Right atrium auricular region (tissue), 2 donors: ENCODE data around the gene ANGPTL2. TPM values are rescaled to one million over a fixed set of nuclear protein-coding genes. Genes with fewer than 3 reads are reported as not detected.
A peak's percentile ranks its signal among the peaks of the same experiment; 100 is the strongest.

Experiments
- DNase-seq: peaks from one replicate; pipeline ENCODE4 v3.0.0-alpha.2; 2019; ENCODE audit warnings: low spot score
- H3K27ac ChIP-seq, 2 donors: fragments of 200-600 bp; sonication (generic); 1 replicate in 1 of 2; 2 replicates in 1 of 2; pipeline ENCODE4 v1.5.1; 2016 to 2019
- H3K27me3 ChIP-seq, 2 donors: fragments of 200-600 bp; sonication (generic); one replicate each; pipeline versions ENCODE4 v1.5.1 to v1.6.0; 2017 to 2019
- H3K36me3 ChIP-seq: fragments of 200-600 bp; sonication (generic); one replicate; pipeline ENCODE4 v1.5.1; 2016
- H3K4me1 ChIP-seq, 2 donors: fragments of 200-600 bp; sonication (generic); one replicate each; pipeline versions ENCODE4 v1.5.1 to v1.6.0; 2017 to 2019
- H3K4me3 ChIP-seq, 2 donors: fragments of 200-600 bp; sonication (generic); 1 replicate in 1 of 2; 2 replicates in 1 of 2; pipeline ENCODE4 v1.5.1; 2017 to 2019; ENCODE audit warnings: mild to moderate bottlenecking in 1 of 2, moderate library complexity in 1 of 2
- H3K9me3 ChIP-seq, 2 donors: fragments of 200-600 bp; sonication (generic); one replicate each; pipeline ENCODE4 v1.5.1; 2019
- CTCF ChIP-seq, 2 donors: fragments of 200-600 bp; sonication (generic); IDR thresholded peaks; one replicate each; pipeline ENCODE4 v1.5.1; 2019; ENCODE audit warnings: antibody characterized with exemption in 2 of 2
- total RNA-seq, 2 donors: library from RNA; depleted of rRNA; stranded (reverse); fragments of >200 nt; gene quantifications; one replicate each; pipeline ENCODE4 v1.1.0, GENCODE V29; 2016

Gene ANGPTL2
- total RNA-seq, 2 donors from 2014 or later: 42.8 to 55.8 TPM

- no peak overlapping the region for H3K27ac ChIP-seq
- H3K4me1 ChIP-seq: no peaks in the 10 kb centered on the region
- DNase-seq: no peak
These were observed 56.2 kb downstream of the ANGPTL2 start for GRCh38 chr9:127066060-127066850.

GRCh38 chr9:127065592-127065991 is 56.8 kb downstream of the ANGPTL2 start:
- no peak for DNase-seq
- Histone ChIP-seq H3K9me3 (no peaks in the 10 kb centered on the region), H3K4me3 (no peak overlapping the region), H3K4me1 (no peaks in the 10 kb centered on the region), H3K27ac (no peak overlapping the region), H3K27me3 (no peaks in the 10 kb centered on the region), H3K36me3 (no peaks in the 10 kb centered on the region)
- TF ChIP-seq CTCF (IDR thresholded peaks at IDR 0.05): no peak

More at GRCh38 chr9:127066060-127066850, 56.2 kb downstream of the ANGPTL2 start:
- no peaks in the 10 kb centered on the region for H3K27me3 ChIP-seq
- H3K9me3 ChIP-seq: no peaks in the 10 kb centered on the region
- TF ChIP-seq CTCF (IDR thresholded peaks at IDR 0.05): no peak
- no peaks in the 10 kb centered on the region for H3K36me3 ChIP-seq
- no peak overlapping the region for H3K4me3 ChIP-seq

- no peak for TF ChIP-seq CTCF (IDR thresholded peaks at IDR 0.05)
- Histone ChIP-seq H3K4me3 (no peak overlapping the region), H3K27ac (no peak overlapping the region), H3K36me3 (no peaks in the 10 kb centered on the region), H3K27me3 (no peaks in the 10 kb centered on the region), H3K4me1 (no peaks in the 10 kb centered on the region), H3K9me3 (no peaks in the 10 kb centered on the region)
- DNase-seq: no peak
These were observed 58.1 kb downstream of the ANGPTL2 start for GRCh38 chr9:127064335-127064734.

- Histone ChIP-seq H3K4me1 (peaks cover 0 to 21% of the 10 kb centered on the region in 2 donors), H3K4me3 (no peak overlapping the region), H3K9me3 (no peaks in the 10 kb centered on the region), H3K27ac (no peak overlapping the region), H3K36me3 (no peaks in the 10 kb centered on the region), H3K27me3 (no peaks in the 10 kb centered on the region)
- TF ChIP-seq CTCF (IDR thresholded peaks at IDR 0.05): no peak
- peak; percentile 16 for DNase-seq
These were observed 61.0 kb downstream of the ANGPTL2 start for GRCh38 chr9:127061411-127061810.

GRCh38 chr9:127059765-127060361 is 62.6 kb downstream of the ANGPTL2 start:
- Histone ChIP-seq H3K4me3 (no peak overlapping the region), H3K27me3 (no peaks in the 10 kb centered on the region), H3K27ac (no peak overlapping the region), H3K4me1 (peaks cover 0 to 30% of the 10 kb centered on the region in 2 donors), H3K9me3 (no peaks in the 10 kb centered on the region), H3K36me3 (no peaks in the 10 kb centered on the region)
- TF ChIP-seq CTCF (IDR thresholded peaks at IDR 0.05): no peak
- DNase-seq: peak; percentile 55
